GM19193 (cell line): ENCODE data around the gene BRD9.

Experiments
- POLR2A ChIP-seq: IDR thresholded peaks from 4 replicates; pipeline ENCODE4 v1.6.1; 2011; ENCODE audit not compliant: insufficient read depth, insufficient read length; ENCODE audit errors: extremely low read depth

BRD9 gene

GRCh38 chr5:859798-860296 is 32.8 kb downstream of the BRD9 start:
- TF ChIP-seq POLR2A = no peak

- no peak for TF ChIP-seq POLR2A
These were observed 33.2 kb downstream of the BRD9 start for GRCh38 chr5:859391-859790.

GRCh38 chr5:858726-859125 is 33.9 kb downstream of the BRD9 start:
- no peak for TF ChIP-seq POLR2A

- TF ChIP-seq POLR2A = no peak
These were observed 35.8 kb downstream of the BRD9 start for GRCh38 chr5:856531-857425.

- TF ChIP-seq POLR2A = no peak
These were observed 36.6 kb downstream of the BRD9 start for GRCh38 chr5:855771-856530.

- TF ChIP-seq POLR2A = no peak
These were observed 37.4 kb downstream of the BRD9 start for GRCh38 chr5:854966-855743.

- no peak for TF ChIP-seq POLR2A
These were observed 38.4 kb downstream of the BRD9 start for GRCh38 chr5:854217-854616.

- no peak for TF ChIP-seq POLR2A
These were observed 39.9 kb downstream of the BRD9 start for GRCh38 chr5:852431-853401.

- no peak for TF ChIP-seq POLR2A
These were observed 40.6 kb downstream of the BRD9 start for GRCh38 chr5:852018-852417.

GRCh38 chr5:851553-851952 is 41.0 kb downstream of the BRD9 start:
- no peak for TF ChIP-seq POLR2A

- no peak for TF ChIP-seq POLR2A
These were observed 41.5 kb downstream of the BRD9 start for GRCh38 chr5:851076-851475.

- no peak for TF ChIP-seq POLR2A
These were observed 42.0 kb downstream of the BRD9 start, which contains the start of gene ZDHHC11 for GRCh38 chr5:850511-851006. TSS of gene ZDHHC11 (minus strand) at chr5:850986. CDS start at chr5:850602, 384 bp downstream.

- no peak for TF ChIP-seq POLR2A
These were observed 42.8 kb downstream of the BRD9 start for GRCh38 chr5:849651-850301.
